Thoracic aorta (tissue), 2 donors: ENCODE data around the gene CCR5. TPM values are rescaled to one million over a fixed set of nuclear protein-coding genes. Genes with fewer than 3 reads are reported as not detected.
"Not testable (repeated sequence)": the region's sequence is repeated elsewhere in the genome, so short reads cannot be mapped to it uniquely, and the experiment has no call there.

Experiments used
- ATAC-seq: fragments of 150-250 bp; one replicate; pipeline ENCODE4 v1.8.0; 2017; ENCODE audit warnings: low read depth; ENCODE audit not compliant: insufficient number of reproducible peaks, low FRiP score
- DNase-seq: peaks from one replicate; pipeline ENCODE4 v3.0.0-alpha.2; 2020; ENCODE audit warnings: low spot score
- H3K27ac ChIP-seq, 2 donors: fragments of 200-600 bp; sonication (generic); 1 replicate in 1 of 2; 2 replicates in 1 of 2; pipeline ENCODE4 v1.5.1; 2016; ENCODE audit warnings: mild to moderate bottlenecking in 2 of 2, moderate library complexity in 2 of 2
- H3K27me3 ChIP-seq: fragments of 200-600 bp; sonication (generic); replicated peaks from 2 replicates; pipeline ENCODE4 v1.6.0; 2016; ENCODE audit warnings: mild to moderate bottlenecking; ENCODE audit not compliant: insufficient read depth
- H3K36me3 ChIP-seq: fragments of 200-600 bp; sonication (generic); one replicate; pipeline ENCODE4 v1.5.1; 2016
- H3K4me1 ChIP-seq, 2 donors: fragments of 200-600 bp; sonication (generic); 1 replicate in 1 of 2; 2 replicates in 1 of 2; pipeline versions ENCODE4 v1.5.1 to v1.6.0; 2016; ENCODE audit warnings: low read depth in 2 of 2, mild to moderate bottlenecking in 1 of 2; ENCODE audit not compliant: control insufficient read depth in 1 of 2
- H3K4me3 ChIP-seq: fragments of 200-600 bp; sonication (generic); 2 replicates; pipeline ENCODE4 v1.5.1; 2016; ENCODE audit warnings: mild to moderate bottlenecking
- H3K9me3 ChIP-seq: fragments of 200-600 bp; sonication (generic); 2 replicates; pipeline ENCODE4 v1.5.1; 2016
- CTCF ChIP-seq: fragments of 200-600 bp; sonication (generic); IDR thresholded peaks from one replicate; pipeline ENCODE4 v1.5.1; 2019; ENCODE audit warnings: antibody characterized with exemption
- total RNA-seq, 2 donors: library from RNA; depleted of rRNA; stranded (reverse); fragments of >200 nt; gene quantifications; one replicate each; pipeline versions ENCODE4 v1.1.0 to v1.2.3, GENCODE V29; 2016

CCR5 gene
- total RNA-seq, 2 donors from 2014 or later = 0.95 to 3.6 TPM

GRCh38 chr3:46399557-46399956, 28.8 kb downstream of the CCR5 start:
- H3K27ac ChIP-seq = no peak overlapping the region
- ATAC-seq = no peak
- H3K4me3 ChIP-seq = no peak overlapping the region
- DNase-seq = no peak
- no peaks in the 10 kb centered on the region for H3K36me3 ChIP-seq
- H3K27me3 ChIP-seq = no peaks in the 10 kb centered on the region
- no peaks in the 10 kb centered on the region for H3K9me3 ChIP-seq
- no peak for TF ChIP-seq CTCF
- H3K4me1 ChIP-seq = peaks cover 0 to 2% of the 10 kb centered on the region in 2 donors

- DNase-seq (no peak), ATAC-seq (no peak)
These were observed 29.4 kb downstream of the CCR5 start for GRCh38 chr3:46400000-46400734.

GRCh38 chr3:46400846-46401245, 30.1 kb downstream of the CCR5 start:
- Histone ChIP-seq H3K36me3 (no peaks in the 10 kb centered on the region), H3K4me1 (peaks cover 6 to 15% of the 10 kb centered on the region in 2 donors), H3K4me3 (no peak overlapping the region), H3K9me3 (no peaks in the 10 kb centered on the region), H3K27ac (no peak overlapping the region), H3K27me3 (no peaks in the 10 kb centered on the region)
- no peak for TF ChIP-seq CTCF
- DNase-seq (no peak), ATAC-seq (no peak)

More at GRCh38 chr3:46400000-46400734, 29.4 kb downstream of the CCR5 start:
- Histone ChIP-seq H3K36me3 (no peaks in the 10 kb centered on the region), H3K27ac (no peak overlapping the region), H3K27me3 (no peaks in the 10 kb centered on the region), H3K9me3 (no peaks in the 10 kb centered on the region), H3K4me1 (peaks cover 0 to 8% of the 10 kb centered on the region in 2 donors), H3K4me3 (no peak overlapping the region)
- TF ChIP-seq CTCF = no peak

- ATAC-seq (no peak), DNase-seq (no peak)
- Histone ChIP-seq H3K4me1 (peaks cover 8 to 20% of the 10 kb centered on the region in 2 donors), H3K9me3 (no peaks in the 10 kb centered on the region), H3K36me3 (no peaks in the 10 kb centered on the region), H3K4me3 (no peak overlapping the region), H3K27me3 (no peaks in the 10 kb centered on the region), H3K27ac (no peak overlapping the region)
- no peak for TF ChIP-seq CTCF
These were observed 30.8 kb downstream of the CCR5 start for GRCh38 chr3:46401579-46401978.

GRCh38 chr3:46402902-46403301, 32.2 kb downstream of the CCR5 start:
- DNase-seq, H3K4me3 ChIP-seq, H3K27ac ChIP-seq, H3K27me3 ChIP-seq, H3K36me3 ChIP-seq, ATAC-seq, H3K9me3 ChIP-seq: not testable (repeated sequence)
- peaks cover 8 to 20% of the 10 kb centered on the region in 2 donors for H3K4me1 ChIP-seq
